HepG2 (cell line): Measurements from ENCODE around the gene ARHGEF7. TPM values are rescaled to one million over a fixed set of nuclear protein-coding genes. Genes with fewer than 3 reads are reported as not detected.

Source experiments
- ATAC-seq: fragments of 200-7000 bp; cut with Tn5 transposase; 3 replicates; pipeline ENCODE4 v1.9.1; 2020; ENCODE audit warnings: mild to moderate bottlenecking, moderate library complexity
- BruUV-seq: library from RNA; stranded (reverse); fragments of 400-500 nt; replicated peaks from 2 replicates; lab custom pipeline; 2021; lab: Mats Ljungman, UMichigan
- CTCF ChIA-PET: fragments of 300-600 bp; formaldehyde crosslinking; extraction: SDS; loops from one replicate; lab custom pipeline; 2021; ENCODE audit warnings: low total read pairs, inconsistent platforms, low intra/inter-chr PET ratio; lab: Yijun Ruan, JAX
- POLR2A ChIA-PET: fragments of 350-600 bp; sonication (Branson Sonifier 250); formaldehyde crosslinking; loops from one replicate; lab custom pipeline; 2020; ENCODE audit warnings: antibody characterized with exemption, inconsistent platforms; lab: Yijun Ruan, JAX
- DNase-seq: peaks from one replicate; pipeline ENCODE4 v3.0.0-alpha.2; 2015; ENCODE audit warnings: low spot score
- FAIRE-seq: peaks from 3 replicates; lab custom pipeline; 2011; peaks lifted over from hg19 to GRCh38; lab: Jason Lieb, UNC
- H2AFZ ChIP-seq: one replicate; pipeline ENCODE4 v1.6.1; 2011; ENCODE audit warnings: low read length, inconsistent platforms
- H3K27ac ChIP-seq: fragments of 300-600 bp; 3 replicates; pipeline ENCODE4 v1.8.0; 2011; ENCODE audit warnings: mixed run types, mild to moderate bottlenecking, mixed read lengths, low read length, inconsistent platforms; ENCODE audit not compliant: insufficient read depth; ENCODE audit errors: extremely low read length
- H3K27me3 ChIP-seq, 2 experiments: fragments of 200-600 bp in 1 of 2; 2 replicates in 1 of 2; 3 replicates in 1 of 2; pipeline versions ENCODE4 v1.6.0 to v1.8.0; 2011; ENCODE audit warnings: low read length in 2 of 2, mild to moderate bottlenecking in 2 of 2, moderate library complexity in 2 of 2, inconsistent platforms in 1 of 2; ENCODE audit not compliant: insufficient read depth in 2 of 2, control insufficient read depth in 1 of 2
- H3K36me3 ChIP-seq, 2 experiments: fragments of 200-600 bp in 1 of 2; replicated peaks in 1 of 2; 2 replicates in 1 of 2; 3 replicates in 1 of 2; pipeline versions ENCODE4 v1.5.1 to v1.8.0; 2011; ENCODE audit warnings: low read length in 2 of 2, inconsistent platforms in 1 of 2; ENCODE audit not compliant: insufficient read depth in 2 of 2, control insufficient read depth in 1 of 2
- H3K4me1 ChIP-seq: 2 replicates; pipeline ENCODE4 v1.5.1; 2012; ENCODE audit warnings: low read length, inconsistent platforms; ENCODE audit not compliant: insufficient read depth
- H3K4me2 ChIP-seq: 2 replicates; pipeline ENCODE4 v1.6.0; 2011; ENCODE audit warnings: low read depth, low read length, inconsistent platforms
- H3K4me3 ChIP-seq, 3 experiments: fragments of 200-600 bp in 1 of 3; sonication (generic), shearing (Covaris generic) in 1 of 3; replicated peaks in 1 of 3; 2 replicates each; pipeline ENCODE4 v1.5.1; 2011 to 2016; ENCODE audit warnings: low read length in 3 of 3, inconsistent platforms in 2 of 3, low read depth in 2 of 3, mild to moderate bottlenecking in 2 of 3, control low read depth in 1 of 3, mixed read lengths in 1 of 3; ENCODE audit not compliant: insufficient read depth in 1 of 3
- H3K79me2 ChIP-seq: one replicate; pipeline ENCODE4 v1.6.1; 2011; ENCODE audit warnings: low read length, inconsistent platforms; ENCODE audit not compliant: insufficient read depth
- H3K9ac ChIP-seq: 2 replicates; pipeline ENCODE4 v1.6.0; 2011; ENCODE audit warnings: mild to moderate bottlenecking, low read depth, low read length, inconsistent platforms; ENCODE audit not compliant: insufficient read depth
- H3K9me3 ChIP-seq: 2 replicates; pipeline ENCODE4 v1.5.1; 2012; ENCODE audit warnings: mild to moderate bottlenecking, low read length
- H4K20me1 ChIP-seq: 2 replicates; pipeline ENCODE4 v1.6.0; 2011; ENCODE audit warnings: inconsistent platforms, mild to moderate bottlenecking, low read length, moderate library complexity; ENCODE audit not compliant: insufficient read depth
- CREB1 ChIP-seq, 2 experiments: fragments of 450-650 bp in 1 of 2; IDR thresholded peaks; 2 replicates each; pipeline ENCODE4 v1.6.1; 2016 to 2017; ENCODE audit warnings: control low read depth in 1 of 2, mild to moderate bottlenecking in 1 of 2, missing compliant biosample characterization in 1 of 2, missing genetic modification characterization in 1 of 2
- HHEX ChIP-seq: IDR thresholded peaks from 2 replicates; pipeline ENCODE4 v1.6.1; 2016; ENCODE audit warnings: control low read depth
- KMT2A ChIP-seq: sonication (generic); formaldehyde crosslinking; IDR thresholded peaks from 2 replicates; pipeline ENCODE4 v1.4.0; 2020; ENCODE audit warnings: missing genetic modification reagents
- MAF1 ChIP-seq: sonication (generic); formaldehyde crosslinking; IDR thresholded peaks from 2 replicates; pipeline ENCODE4 v1.5.0; 2020; ENCODE audit warnings: missing genetic modification reagents, borderline replicate concordance
- MZF1 ChIP-seq: sonication (generic); formaldehyde crosslinking; IDR thresholded peaks from 2 replicates; pipeline ENCODE4 v1.8.1; 2023; ENCODE audit warnings: mild to moderate bottlenecking, missing genetic modification reagents, borderline replicate concordance
- TGIF2 ChIP-seq: IDR thresholded peaks from 2 replicates; pipeline ENCODE4 v1.6.1; 2016; ENCODE audit warnings: control low read depth, missing compliant biosample characterization
- TSC22D2 ChIP-seq: sonication (generic); formaldehyde crosslinking; IDR thresholded peaks from 2 replicates; pipeline ENCODE4 v1.5.1; 2020; ENCODE audit warnings: missing genetic modification reagents, mild to moderate bottlenecking, borderline replicate concordance
- ZNF160 ChIP-seq: sonication (generic); formaldehyde crosslinking; IDR thresholded peaks from 2 replicates; pipeline ENCODE4 v1.8.0; 2022; ENCODE audit warnings: mild to moderate bottlenecking, inconsistent platforms, missing genetic modification reagents
- ZNF17 ChIP-seq: sonication (generic); formaldehyde crosslinking; IDR thresholded peaks from 2 replicates; pipeline ENCODE4 v1.5.0; 2020; ENCODE audit warnings: mild to moderate bottlenecking, missing genetic modification reagents
- ZNF7 ChIP-seq: IDR thresholded peaks from 2 replicates; pipeline ENCODE4 v1.6.1; 2016; ENCODE audit warnings: missing biosample characterization, missing genetic modification reagents
- ZSCAN30 ChIP-seq: sonication (generic); formaldehyde crosslinking; IDR thresholded peaks from 2 replicates; pipeline ENCODE4 v1.5.0; 2020; ENCODE audit warnings: mild to moderate bottlenecking, missing genetic modification reagents
- WGBS: methylation state at CpG from one replicate; pipeline ENCODE4 v1.1.6; 2017; ENCODE audit warnings: low lambda C conversion rate; 5-methylcytosine and 5-hydroxymethylcytosine counted together
- in situ Hi-C: cut with HindIII; loops from 2 replicates; pipeline ENCODE4 v1.10.0; 2017; ENCODE audit warnings: low pct_unique_long_range_greater_than_20kb; ENCODE audit not compliant: extremely low pct_ligation_motif_present
- intact Hi-C: fragments of 100-400 bp; cut with micrococcal nuclease; formaldehyde crosslinking; loops from one replicate; pipeline ENCODE4 v1.10.0; 2022; ENCODE audit not compliant: unreplicated experiment
- polyA plus RNA-seq, 8 experiments: library from polyadenylated mRNA; depleted of rRNA in 3 of 8; stranded (reverse) in 7 of 8; unstranded in 1 of 8; fragments of >200 nt; fragmentation: Illumina TruSeq in 4 of 8; extraction: Trizol in 4 of 8; gene quantifications; 2 replicates each; pipeline versions ENCODE4 v1.2.1 to v1.2.3, GENCODE V29; 2011 to 2016; ENCODE audit warnings: low read depth in 4 of 8, missing spikeins in 1 of 8, mixed read lengths in 1 of 8; ENCODE audit not compliant: insufficient read depth in 1 of 8
- total RNA-seq, 5 experiments: library from RNA; depleted of rRNA; stranded (reverse); fragments of >200 nt; fragmentation: Illumina TruSeq; extraction: Trizol; gene quantifications; 2 replicates each; pipeline ENCODE4 v1.2.3, GENCODE V29; 2016; ENCODE audit warnings: low read depth in 1 of 5
- TF ChIP-seq, protein P1 (sequence below): sonication (generic); formaldehyde crosslinking; IDR thresholded peaks from 2 replicates; pipeline ENCODE4 v1.5.1; 2020; ENCODE audit warnings: missing genetic modification reagents, mild to moderate bottlenecking, borderline replicate concordance
- TF ChIP-seq, protein P2 (sequence below): fragments of 450-650 bp; IDR thresholded peaks from 2 replicates; pipeline ENCODE4 v1.6.1; 2017

Gene ARHGEF7
- total and polyA plus RNA-seq, 2 of the 13 experiments (the other 11 are each of a cell fraction or from before 2014, with no cell fraction given): 15.7 to 22.3 TPM

DNA sequence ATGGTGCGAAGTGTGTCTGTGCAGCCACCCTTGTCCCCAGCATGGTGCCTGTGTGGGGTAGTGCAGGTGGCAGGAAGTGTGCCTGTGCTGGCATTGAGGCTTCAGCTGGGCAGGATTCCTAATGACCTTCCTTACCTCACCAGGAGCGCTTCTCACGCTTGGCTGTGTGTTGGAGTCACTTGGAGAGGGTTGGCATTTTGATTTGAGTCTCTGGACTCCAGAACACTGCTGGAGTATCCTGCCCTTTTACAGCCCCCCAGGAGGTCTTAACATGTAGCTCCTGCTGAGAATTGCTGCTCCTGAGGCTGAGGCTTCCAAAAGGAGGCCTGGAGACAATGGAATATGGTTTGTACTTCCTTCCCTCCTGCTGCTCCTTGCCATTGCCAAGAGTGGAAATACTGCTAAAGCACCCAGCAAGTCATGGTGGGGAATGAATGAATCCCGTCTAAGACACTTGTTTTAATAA is 87.1 kb downstream of the ARHGEF7 start:
- Histone ChIP-seq H3K79me2 (peaks cover 39% of the 10 kb centered on the region), H3K27me3 (no peaks in the 10 kb centered on the region), H3K4me2 (no peak overlapping the region), H3K4me3 (no peak overlapping the region), H3K9ac (no peak overlapping the region), H3K36me3 (peaks cover 0 to 2% of the 10 kb centered on the region in 2 experiments; a peak in 2 of 5 replicates), H4K20me1 (peaks cover 16% of the 10 kb centered on the region), H3K9me3 (no peaks in the 10 kb centered on the region), H2AFZ (no peak overlapping the region), H3K4me1 (peaks cover 13% of the 10 kb centered on the region), H3K27ac (no peak overlapping the region)
- WGBS: 100% methylated on average over 2 of the region's 4 CpGs
- FAIRE-seq: no peak
- DNase-seq: no peak
- in situ Hi-C loops (loop anchor here (25.0 kb wide), 1 partner anchor 265 kb away; no protein-coding TSS in a partner anchor), intact Hi-C loops (no loop called here)
- TF ChIP-seq TSC22D2 (no peak), TGIF2 (no peak), ZNF160 (no peak), ZSCAN30 (CRISPR knock-in tag) (no peak), ZNF17 (no peak), KMT2A (CRISPR knock-in tag) (no peak), MAF1 (CRISPR knock-in tag) (no peak), HHEX (no peak), CREB1 (IDR thresholded peaks at IDR 0.05) (no peak), CREB1 (CRISPR knock-in tag; IDR thresholded peaks at IDR 0.05) (no peak), MZF1 (no peak), ZNF7 (CRISPR knock-in tag) (no peak)
- TF ChIP-seq, protein P1, sequence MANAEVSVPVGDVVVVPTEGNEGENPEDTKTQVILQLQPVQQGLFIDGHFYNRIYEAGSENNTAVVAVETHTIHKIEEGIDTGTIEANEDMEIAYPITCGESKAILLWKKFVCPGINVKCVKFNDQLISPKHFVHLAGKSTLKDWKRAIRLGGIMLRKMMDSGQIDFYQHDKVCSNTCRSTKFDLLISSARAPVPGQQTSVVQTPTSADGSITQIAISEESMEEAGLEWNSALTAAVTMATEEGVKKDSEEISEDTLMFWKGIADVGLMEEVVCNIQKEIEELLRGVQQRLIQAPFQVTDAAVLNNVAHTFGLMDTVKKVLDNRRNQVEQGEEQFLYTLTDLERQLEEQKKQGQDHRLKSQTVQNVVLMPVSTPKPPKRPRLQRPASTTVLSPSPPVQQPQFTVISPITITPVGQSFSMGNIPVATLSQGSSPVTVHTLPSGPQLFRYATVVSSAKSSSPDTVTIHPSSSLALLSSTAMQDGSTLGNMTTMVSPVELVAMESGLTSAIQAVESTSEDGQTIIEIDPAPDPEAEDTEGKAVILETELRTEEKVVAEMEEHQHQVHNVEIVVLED (CRISPR knock-in tag): no peak
- TF ChIP-seq, protein P2, sequence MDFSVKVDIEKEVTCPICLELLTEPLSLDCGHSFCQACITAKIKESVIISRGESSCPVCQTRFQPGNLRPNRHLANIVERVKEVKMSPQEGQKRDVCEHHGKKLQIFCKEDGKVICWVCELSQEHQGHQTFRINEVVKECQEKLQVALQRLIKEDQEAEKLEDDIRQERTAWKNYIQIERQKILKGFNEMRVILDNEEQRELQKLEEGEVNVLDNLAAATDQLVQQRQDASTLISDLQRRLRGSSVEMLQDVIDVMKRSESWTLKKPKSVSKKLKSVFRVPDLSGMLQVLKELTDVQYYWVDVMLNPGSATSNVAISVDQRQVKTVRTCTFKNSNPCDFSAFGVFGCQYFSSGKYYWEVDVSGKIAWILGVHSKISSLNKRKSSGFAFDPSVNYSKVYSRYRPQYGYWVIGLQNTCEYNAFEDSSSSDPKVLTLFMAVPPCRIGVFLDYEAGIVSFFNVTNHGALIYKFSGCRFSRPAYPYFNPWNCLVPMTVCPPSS: no peak
- BruUV-seq: no TSS peak
- ChIA-PET CTCF (no interaction called here), POLR2A (no interaction called here)
- no peak for ATAC-seq
